DND-41 (cell line): ENCODE results near the gene RAPGEF1.

Experiments
- ATAC-seq: fragments of 200-7000 bp; cut with Tn5 transposase; 3 replicates; pipeline ENCODE4 v1.9.1; 2021; ENCODE audit warnings: low read depth; ENCODE audit not compliant: insufficient read depth
- DNase-seq: peaks from one replicate; pipeline ENCODE4 v3.0.0-alpha.2; 2020
- H2AFZ ChIP-seq: 2 replicates; pipeline ENCODE4 v1.6.0; 2012; ENCODE audit warnings: low read depth, low read length
- H3K27ac ChIP-seq: 2 replicates; pipeline ENCODE4 v1.5.1; 2012; ENCODE audit warnings: low read length, inconsistent platforms
- H3K27me3 ChIP-seq: fragments of 200-600 bp; sonication (generic); 2 replicates; pipeline ENCODE4 v1.6.0; 2012; ENCODE audit warnings: low read length, mild to moderate bottlenecking, inconsistent platforms; ENCODE audit not compliant: insufficient read depth, poor library complexity
- H3K36me3 ChIP-seq: 2 replicates; pipeline ENCODE4 v1.5.1; 2012; ENCODE audit warnings: low read length, inconsistent platforms; ENCODE audit not compliant: insufficient read depth
- H3K4me1 ChIP-seq: 2 replicates; pipeline ENCODE4 v1.5.1; 2012; ENCODE audit warnings: mild to moderate bottlenecking, low read length; ENCODE audit not compliant: insufficient read depth
- H3K4me2 ChIP-seq: 2 replicates; pipeline ENCODE4 v1.6.0; 2012; ENCODE audit warnings: mild to moderate bottlenecking, moderate library complexity, low read length, inconsistent platforms; ENCODE audit not compliant: insufficient read depth
- H3K4me3 ChIP-seq, 2 experiments: fragments of 200-600 bp in 1 of 2; shearing (Covaris generic) in 1 of 2; 2 replicates each; pipeline ENCODE4 v1.5.1; 2012 to 2016; ENCODE audit warnings: inconsistent platforms in 2 of 2, low read length in 2 of 2, mild to moderate bottlenecking in 2 of 2, low read depth in 1 of 2, moderate library complexity in 1 of 2
- H3K79me2 ChIP-seq: 2 replicates; pipeline ENCODE4 v1.6.0; 2012; ENCODE audit warnings: low read length, inconsistent platforms; ENCODE audit not compliant: insufficient read depth
- H3K9ac ChIP-seq: 2 replicates; pipeline ENCODE4 v1.6.0; 2012; ENCODE audit warnings: low read depth, mild to moderate bottlenecking, inconsistent platforms, low read length, moderate library complexity
- H3K9me3 ChIP-seq: 2 replicates; pipeline ENCODE4 v1.5.1; 2012; ENCODE audit warnings: low read length, moderate library complexity, mild to moderate bottlenecking, inconsistent platforms; ENCODE audit not compliant: insufficient read depth, severe bottlenecking
- H4K20me1 ChIP-seq: 2 replicates; pipeline ENCODE4 v1.6.0; 2012; ENCODE audit warnings: low read length; ENCODE audit not compliant: insufficient read depth
- EZH2 ChIP-seq: IDR thresholded peaks from 3 replicates; pipeline ENCODE4 v1.6.1; 2012; ENCODE audit warnings: borderline replicate concordance, low read depth, mild to moderate bottlenecking, moderate library complexity, low read length, inconsistent platforms; ENCODE audit not compliant: severe bottlenecking
- TF ChIP-seq, protein P1 (sequence below): IDR thresholded peaks from 2 replicates; pipeline ENCODE4 v1.5.1; 2012; ENCODE audit warnings: borderline replicate concordance, low read length, moderate library complexity, mild to moderate bottlenecking; ENCODE audit not compliant: poor library complexity, severe bottlenecking; ENCODE audit errors: extremely low read depth

RAPGEF1 gene

DNA sequence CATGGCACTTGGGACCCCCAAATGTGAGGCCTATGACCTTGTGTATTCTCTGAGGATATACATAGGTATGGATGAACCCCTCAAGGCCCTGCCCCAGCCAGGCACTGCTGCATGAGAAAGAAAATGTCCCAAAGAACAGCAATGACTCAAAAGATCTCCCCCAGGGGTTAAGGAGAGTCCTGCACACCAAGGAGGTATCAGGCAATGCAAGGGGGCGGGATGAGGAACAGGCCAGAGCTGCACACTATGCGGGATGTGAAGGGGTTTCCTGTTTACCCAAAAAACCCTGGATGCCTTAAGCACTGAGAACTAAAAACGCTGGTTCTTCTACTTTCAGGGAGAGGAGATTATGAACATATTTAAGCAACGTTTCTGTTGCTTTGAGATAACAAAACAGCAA is 3.4 kb downstream of the RAPGEF1 start:
- H3K9me3 ChIP-seq, result peaks cover 4% of the 10 kb centered on the region
- H3K27me3 ChIP-seq, result no peaks in the 10 kb centered on the region
- H3K9ac ChIP-seq, result no peak overlapping the region
- TF ChIP-seq EZH2, result no peak
- TF ChIP-seq, protein P1, sequence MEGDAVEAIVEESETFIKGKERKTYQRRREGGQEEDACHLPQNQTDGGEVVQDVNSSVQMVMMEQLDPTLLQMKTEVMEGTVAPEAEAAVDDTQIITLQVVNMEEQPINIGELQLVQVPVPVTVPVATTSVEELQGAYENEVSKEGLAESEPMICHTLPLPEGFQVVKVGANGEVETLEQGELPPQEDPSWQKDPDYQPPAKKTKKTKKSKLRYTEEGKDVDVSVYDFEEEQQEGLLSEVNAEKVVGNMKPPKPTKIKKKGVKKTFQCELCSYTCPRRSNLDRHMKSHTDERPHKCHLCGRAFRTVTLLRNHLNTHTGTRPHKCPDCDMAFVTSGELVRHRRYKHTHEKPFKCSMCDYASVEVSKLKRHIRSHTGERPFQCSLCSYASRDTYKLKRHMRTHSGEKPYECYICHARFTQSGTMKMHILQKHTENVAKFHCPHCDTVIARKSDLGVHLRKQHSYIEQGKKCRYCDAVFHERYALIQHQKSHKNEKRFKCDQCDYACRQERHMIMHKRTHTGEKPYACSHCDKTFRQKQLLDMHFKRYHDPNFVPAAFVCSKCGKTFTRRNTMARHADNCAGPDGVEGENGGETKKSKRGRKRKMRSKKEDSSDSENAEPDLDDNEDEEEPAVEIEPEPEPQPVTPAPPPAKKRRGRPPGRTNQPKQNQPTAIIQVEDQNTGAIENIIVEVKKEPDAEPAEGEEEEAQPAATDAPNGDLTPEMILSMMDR, result no peak
- no peak overlapping the region for H2AFZ ChIP-seq
- peaks cover 6% of the 10 kb centered on the region; the same call in 1 of the 2 replicates for H3K36me3 ChIP-seq
- H3K4me1 ChIP-seq, result peaks cover 70% of the 10 kb centered on the region
- H3K4me3 ChIP-seq, result no peak overlapping the region
- H4K20me1 ChIP-seq, result peaks cover 69% of the 10 kb centered on the region
- no peak for ATAC-seq
- H3K27ac ChIP-seq, result no peak overlapping the region; the same call in 1 of the 2 replicates
- peak overlapping the region; percentile 17; the same call in 1 of the 2 replicates for H3K4me2 ChIP-seq
- no peak for DNase-seq
- peaks cover 72% of the 10 kb centered on the region for H3K79me2 ChIP-seq

DNA sequence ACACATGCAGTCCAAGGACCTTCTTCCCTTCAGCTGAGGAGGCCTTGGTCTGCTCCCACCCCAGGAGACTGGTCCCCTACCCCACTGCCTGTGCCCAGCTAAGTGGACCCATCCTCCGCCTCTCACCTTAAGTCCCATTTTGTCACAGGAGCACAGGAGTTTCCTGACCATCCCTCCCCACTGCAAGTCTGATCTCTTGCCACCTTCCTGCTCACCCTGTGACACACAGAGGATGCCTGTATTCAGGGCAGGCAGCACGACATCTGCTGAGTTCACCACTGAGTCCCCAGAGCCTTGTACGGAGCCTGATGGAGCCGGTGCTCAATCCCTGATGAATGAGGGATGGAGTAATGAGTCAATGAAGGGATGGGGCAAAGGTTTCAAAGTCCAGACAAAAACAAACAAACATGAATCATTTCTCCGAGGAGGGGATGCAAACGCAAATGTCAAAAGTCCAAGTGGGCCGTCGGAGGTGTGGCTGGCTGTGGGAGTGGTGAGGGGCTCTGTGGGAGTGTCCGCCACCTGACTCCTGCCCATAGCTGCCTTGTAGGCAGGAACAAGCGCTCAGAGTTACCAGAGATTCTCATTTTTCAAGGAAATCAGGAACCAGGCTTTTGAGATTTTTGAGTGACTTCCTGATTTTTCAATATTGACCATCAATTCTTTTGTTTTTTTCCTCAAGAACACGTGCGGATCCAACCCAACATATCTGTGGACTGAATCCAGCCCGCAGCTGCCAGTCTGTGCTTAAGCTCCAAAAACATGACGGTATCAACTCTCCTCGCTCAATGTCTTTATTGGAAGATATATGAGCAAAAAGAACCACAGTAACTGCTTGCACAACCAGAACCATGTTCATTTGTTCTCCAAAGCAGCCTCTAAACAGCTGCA is 4.4 kb downstream of the RAPGEF1 start:
- Histone ChIP-seq H3K4me1 (peaks cover 74% of the 10 kb centered on the region), H2AFZ (no peak overlapping the region), H3K79me2 (peaks cover 81% of the 10 kb centered on the region), H3K9me3 (peaks cover 4% of the 10 kb centered on the region), H3K9ac (no peak overlapping the region), H4K20me1 (peaks cover 76% of the 10 kb centered on the region), H3K27ac (no peak overlapping the region), H3K4me3 (no peak overlapping the region), H3K36me3 (peaks cover 6% of the 10 kb centered on the region; the same call in 1 of the 2 replicates), H3K27me3 (no peaks in the 10 kb centered on the region), H3K4me2 (no peak overlapping the region)
- TF ChIP-seq, protein P1, result no peak
- TF ChIP-seq EZH2, result no peak
- DNase-seq (no peak), ATAC-seq (no peak)

DNA sequence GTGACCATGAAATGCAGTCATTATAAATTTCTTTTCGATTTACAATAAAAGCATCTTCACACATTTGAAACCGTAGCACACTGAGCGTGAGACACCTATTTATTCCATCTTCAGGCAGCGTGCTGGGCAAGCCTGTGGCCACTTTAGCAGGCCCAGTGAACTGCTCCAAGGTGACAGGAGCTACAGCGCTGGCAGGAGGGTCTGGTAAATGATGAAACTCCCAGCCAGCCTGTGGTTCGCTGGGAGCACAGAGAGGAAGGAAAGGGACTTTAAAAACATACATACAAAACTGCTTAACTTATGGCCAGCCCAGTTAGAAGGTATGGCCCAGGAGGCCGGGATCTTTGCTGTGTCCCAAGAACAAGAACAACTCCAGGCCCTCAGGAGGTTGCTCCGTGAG is 5.1 kb downstream of the RAPGEF1 start:
- TF ChIP-seq EZH2, result no peak
- TF ChIP-seq, protein P1, result no peak
- Histone ChIP-seq H3K9me3 (no peaks in the 10 kb centered on the region), H3K36me3 (peaks cover 6% of the 10 kb centered on the region; the same call in 1 of the 2 replicates), H2AFZ (no peak overlapping the region), H3K79me2 (peaks cover 83% of the 10 kb centered on the region), H3K4me1 (peaks cover 77% of the 10 kb centered on the region), H3K4me2 (no peak overlapping the region), H3K4me3 (no peak overlapping the region), H3K27ac (no peak overlapping the region), H3K9ac (no peak overlapping the region), H4K20me1 (peaks cover 79% of the 10 kb centered on the region), H3K27me3 (no peaks in the 10 kb centered on the region)
- ATAC-seq, result no peak
- DNase-seq, result no peak
